HG02678 (cell line): ENCODE results near the gene PDZD2.

Experiments used
- ATAC-seq: cut with Tn5 transposase; IDR thresholded peaks from one replicate; pipeline ENCODE4 v1.9.1; 2021; ENCODE audit warnings: mild to moderate bottlenecking, moderate library complexity; ENCODE audit not compliant: unreplicated experiment

PDZD2 gene

GRCh38 chr5:32155211-32155610 is 516.3 kb downstream of the PDZD2 start:
- ATAC-seq, result no peak

- ATAC-seq, result no peak
These were observed 517.7 kb downstream of the PDZD2 start for GRCh38 chr5:32156635-32157034.

- ATAC-seq, result no peak
These were observed 518.1 kb downstream of the PDZD2 start for GRCh38 chr5:32157078-32157477.

- no peak for ATAC-seq
These were observed 519.7 kb downstream of the PDZD2 start for GRCh38 chr5:32158679-32158975.

- ATAC-seq, result no peak
These were observed 520.6 kb downstream of the PDZD2 start for GRCh38 chr5:32159328-32160072.

GRCh38 chr5:32160228-32160627 is 521.3 kb downstream of the PDZD2 start:
- no peak for ATAC-seq
